ENCODE results near the gene CERS1. TPM values are rescaled to one million over a fixed set of nuclear protein-coding genes. Genes with fewer than 3 reads are reported as not detected.

The CERS1 gene
- total RNA-seq, 6 experiments from 2014 or later: not detected

DNA sequence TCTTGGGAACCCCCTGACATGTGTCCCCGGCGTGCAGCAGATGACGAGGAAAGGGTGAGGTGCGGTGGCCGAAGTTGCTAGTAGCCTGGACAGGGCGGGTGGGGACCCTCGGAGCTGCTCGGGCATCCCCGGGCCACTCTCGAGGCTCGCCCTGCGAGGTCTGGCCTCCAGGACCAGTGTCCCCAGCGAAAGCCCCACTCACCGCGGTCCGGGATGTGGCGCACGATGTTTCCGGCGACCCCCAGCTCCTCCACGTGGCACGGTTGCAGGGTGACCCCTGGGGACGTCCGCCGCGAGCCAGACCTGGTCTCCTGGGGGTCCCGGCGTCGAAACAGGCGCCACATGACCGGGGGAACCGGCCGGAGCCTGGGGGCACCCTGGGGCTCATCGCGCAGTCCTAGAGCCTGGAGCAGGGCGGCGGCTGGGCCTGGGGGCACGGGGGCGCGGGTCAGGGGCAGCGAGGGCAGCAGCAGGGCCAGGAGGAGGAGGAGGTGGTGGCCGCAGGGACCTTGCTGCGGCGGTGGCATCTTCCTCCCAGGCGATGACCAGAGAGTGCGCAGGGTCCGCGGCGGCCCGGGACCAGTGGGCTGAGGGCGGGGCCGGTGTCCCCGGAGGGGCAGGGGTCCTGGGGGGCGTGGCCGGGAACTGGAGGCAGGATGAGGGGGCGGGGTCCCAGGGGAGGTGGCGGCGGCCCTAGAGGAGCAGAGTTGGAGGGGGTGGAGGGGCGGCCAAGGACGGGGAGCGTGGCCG lies 26.0 kb downstream of the CERS1 start:
- TF ChIP-seq POLR2A (IDR thresholded peaks at IDR 0.05): no peak
- TF ChIP-seq, protein P1, sequence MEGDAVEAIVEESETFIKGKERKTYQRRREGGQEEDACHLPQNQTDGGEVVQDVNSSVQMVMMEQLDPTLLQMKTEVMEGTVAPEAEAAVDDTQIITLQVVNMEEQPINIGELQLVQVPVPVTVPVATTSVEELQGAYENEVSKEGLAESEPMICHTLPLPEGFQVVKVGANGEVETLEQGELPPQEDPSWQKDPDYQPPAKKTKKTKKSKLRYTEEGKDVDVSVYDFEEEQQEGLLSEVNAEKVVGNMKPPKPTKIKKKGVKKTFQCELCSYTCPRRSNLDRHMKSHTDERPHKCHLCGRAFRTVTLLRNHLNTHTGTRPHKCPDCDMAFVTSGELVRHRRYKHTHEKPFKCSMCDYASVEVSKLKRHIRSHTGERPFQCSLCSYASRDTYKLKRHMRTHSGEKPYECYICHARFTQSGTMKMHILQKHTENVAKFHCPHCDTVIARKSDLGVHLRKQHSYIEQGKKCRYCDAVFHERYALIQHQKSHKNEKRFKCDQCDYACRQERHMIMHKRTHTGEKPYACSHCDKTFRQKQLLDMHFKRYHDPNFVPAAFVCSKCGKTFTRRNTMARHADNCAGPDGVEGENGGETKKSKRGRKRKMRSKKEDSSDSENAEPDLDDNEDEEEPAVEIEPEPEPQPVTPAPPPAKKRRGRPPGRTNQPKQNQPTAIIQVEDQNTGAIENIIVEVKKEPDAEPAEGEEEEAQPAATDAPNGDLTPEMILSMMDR (IDR thresholded peaks at IDR 0.05): no peak
- no peaks in the 10 kb centered on the region for H3K9me3 ChIP-seq
- DNase-seq (peak in 1 of 3 donors; percentile 49), ATAC-seq (no peak)
- no peaks in the 10 kb centered on the region for H3K4me1 ChIP-seq
- H3K4me3 ChIP-seq: no peak overlapping the region
- intact Hi-C loops (cut with DNase I): no loop called here
- WGBS (ENCODE audit: insufficient coverage, low coverage, low lambda C conversion rate, missing lambda C conversion rate): 23% methylated on average over 4 of the region's 62 CpGs
- H3K27ac ChIP-seq: no peak overlapping the region
- no peaks in the 10 kb centered on the region for H3K27me3 ChIP-seq
- peaks cover 0 to 28% (median 11%) of the 10 kb centered on the region in 4 donors for H3K36me3 ChIP-seq

DNA sequence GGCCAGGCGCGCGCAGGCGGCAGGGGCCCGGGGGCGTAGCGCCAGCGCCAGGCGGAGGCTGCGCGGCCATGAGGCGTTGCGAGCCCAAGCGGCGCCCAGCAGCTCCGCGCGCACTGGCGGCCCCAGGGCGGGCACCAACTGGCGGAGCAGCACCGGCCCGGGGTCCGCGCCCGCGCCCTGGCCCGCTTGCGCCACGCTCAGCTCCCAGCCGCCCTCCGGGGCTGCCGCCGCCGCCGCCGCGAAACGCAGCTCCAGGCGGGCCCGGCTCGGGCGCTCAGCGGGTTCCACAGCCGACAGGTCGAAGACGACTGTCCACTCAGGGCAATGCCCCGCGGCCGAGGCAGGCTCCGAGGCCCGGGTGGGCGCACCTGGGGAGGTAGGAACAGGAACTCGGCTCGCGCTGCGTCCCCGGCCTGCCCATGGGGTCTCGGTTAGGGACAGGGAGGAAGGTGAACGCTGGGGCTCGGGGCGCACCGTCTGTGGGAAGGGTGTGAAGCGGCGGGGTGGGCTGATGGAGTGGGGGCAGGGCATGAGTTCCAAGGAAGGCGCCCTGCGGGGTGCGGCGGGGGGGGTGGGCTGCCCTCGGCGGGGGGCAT lies 26.8 kb downstream of the CERS1 start:
- no peak for TF ChIP-seq POLR2A (IDR thresholded peaks at IDR 0.05)
- TF ChIP-seq, protein P1 (IDR thresholded peaks at IDR 0.05): no peak
- no peak overlapping the region for H3K27ac ChIP-seq
- no peaks in the 10 kb centered on the region for H3K4me1 ChIP-seq
- ATAC-seq: peak in 1 of 4 donors; percentile 4
- intact Hi-C loops (cut with DNase I): no loop called here
- peak in 1 of 3 donors; percentile 48 for DNase-seq
- H3K9me3 ChIP-seq: no peaks in the 10 kb centered on the region
- peaks cover 0 to 36% (median 16%) of the 10 kb centered on the region in 4 donors for H3K36me3 ChIP-seq
- H3K27me3 ChIP-seq: no peaks in the 10 kb centered on the region
- 7% methylated on average over 8 of the region's 71 CpGs for WGBS (ENCODE audit: insufficient coverage, low coverage, low lambda C conversion rate, missing lambda C conversion rate)
- no peak overlapping the region for H3K4me3 ChIP-seq

DNA sequence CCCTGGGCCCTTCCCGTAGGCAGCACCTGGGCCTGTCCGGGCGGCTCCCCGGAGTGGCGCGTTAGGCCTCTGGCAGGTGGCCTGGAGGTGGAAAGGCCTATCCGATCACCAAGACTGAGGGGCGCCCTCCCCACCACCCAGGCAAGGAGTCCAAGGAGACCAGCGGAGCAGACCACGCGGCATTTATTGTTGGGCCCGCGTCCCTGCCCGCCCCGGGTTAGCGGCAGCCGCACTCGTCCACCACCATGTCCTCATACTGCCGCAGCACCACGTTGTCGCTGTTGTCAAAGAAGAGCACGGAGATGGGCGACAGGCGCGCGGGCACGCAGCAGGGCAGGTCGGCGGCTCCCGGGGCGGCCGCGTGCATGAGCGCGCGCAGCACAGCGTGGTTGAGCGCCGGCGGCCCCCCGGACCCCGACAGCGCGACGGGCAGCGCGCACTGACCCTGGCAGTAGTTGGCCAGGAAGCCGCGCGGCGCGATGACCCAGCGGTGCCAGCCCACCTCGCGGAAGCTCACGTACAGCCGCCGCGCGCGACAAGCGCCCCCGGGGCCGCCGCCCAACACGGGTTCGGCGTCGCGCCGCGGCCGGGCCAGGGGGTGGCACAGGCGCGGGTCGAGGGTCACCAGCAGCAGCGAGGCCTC lies 27.5 kb downstream of the CERS1 start:
- Histone ChIP-seq H3K36me3 (peaks cover 0 to 42% (median 19%) of the 10 kb centered on the region in 4 donors), H3K4me1 (no peaks in the 10 kb centered on the region), H3K27me3 (no peaks in the 10 kb centered on the region), H3K27ac (no peak overlapping the region), H3K4me3 (no peak overlapping the region), H3K9me3 (no peaks in the 10 kb centered on the region)
- peak in 3 of 4 donors; percentile 5 to 9 (median 8) for ATAC-seq
- 47% methylated on average over 7 of the region's 77 CpGs for WGBS (ENCODE audit: insufficient coverage, low coverage, low lambda C conversion rate, missing lambda C conversion rate)
- peak in 1 of 3 donors; percentile 49 for DNase-seq
- intact Hi-C loops (cut with DNase I): no loop called here
- TF ChIP-seq, protein P1 (IDR thresholded peaks at IDR 0.05): no peak
- TF ChIP-seq POLR2A (IDR thresholded peaks at IDR 0.05): no peak

GRCh38 chr19:18867751-18868150 lies 28.2 kb downstream of the CERS1 start:
- Histone ChIP-seq H3K27ac (no peak overlapping the region), H3K27me3 (no peaks in the 10 kb centered on the region), H3K4me3 (no peak overlapping the region), H3K4me1 (no peaks in the 10 kb centered on the region), H3K9me3 (no peaks in the 10 kb centered on the region), H3K36me3 (peaks cover 0 to 50% (median 25%) of the 10 kb centered on the region in 4 donors)
- 98% methylated on average over 11 of the region's 23 CpGs for WGBS (ENCODE audit: insufficient coverage, low coverage, low lambda C conversion rate, missing lambda C conversion rate)
- no peak for ATAC-seq
- TF ChIP-seq POLR2A (IDR thresholded peaks at IDR 0.05): no peak
- TF ChIP-seq, protein P1 (IDR thresholded peaks at IDR 0.05): no peak
- peak in 1 of 3 donors; percentile 45 for DNase-seq
- intact Hi-C loops (cut with DNase I): no loop called here

Data from right lobe of liver (tissue), 6 donors.